ENCODE results near the gene SLC2A2.

The SLC2A2 gene

GRCh38 chr3:171028025-171028778 is 1.7 kb upstream of the SLC2A2 start:
- no peak for TF ChIP-seq CTCF (IDR thresholded peaks at IDR 0.05)

GRCh38 chr3:171023566-171023965 is 3.0 kb downstream of the SLC2A2 start:
- no peak for TF ChIP-seq CTCF (IDR thresholded peaks at IDR 0.05)

GRCh38 chr3:171021377-171021776 is 5.1 kb downstream of the SLC2A2 start:
- no peak for TF ChIP-seq CTCF (IDR thresholded peaks at IDR 0.05)

- TF ChIP-seq CTCF (IDR thresholded peaks at IDR 0.05) = peak; percentile 20; the same call in 1 of the 2 replicates
Observed at GRCh38 chr3:171018156-171018935, 8.2 kb downstream of the SLC2A2 start.

GRCh38 chr3:171013822-171014748 is 12.4 kb downstream of the SLC2A2 start:
- TF ChIP-seq CTCF (IDR thresholded peaks at IDR 0.05) = no peak

DNA sequence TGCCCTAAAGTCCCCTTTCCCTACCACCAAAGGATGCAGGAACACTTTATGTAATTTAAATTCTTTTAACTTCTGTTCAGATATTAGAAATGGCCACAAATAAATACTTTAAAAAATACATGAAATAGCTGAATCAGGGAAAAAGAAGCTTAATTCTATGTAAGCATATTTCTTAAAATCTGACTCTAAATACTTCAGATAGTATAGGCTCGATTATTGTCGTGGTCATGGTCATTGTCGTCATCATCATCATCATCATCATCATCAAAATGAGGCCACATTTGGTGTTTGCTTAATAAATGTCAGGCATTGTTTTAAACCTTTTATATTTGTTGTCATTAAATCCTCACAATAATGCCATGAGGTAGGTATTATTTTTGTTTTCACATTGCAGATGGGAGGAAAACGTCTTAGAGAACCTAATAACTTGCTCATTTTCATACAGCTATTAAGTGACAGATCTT is 14.6 kb downstream of the SLC2A2 start:
- no peak for TF ChIP-seq CTCF (IDR thresholded peaks at IDR 0.05)
